HG02678 (cell line): ENCODE data around the gene PARPBP.
"Not testable (repeated sequence)": the region's sequence is repeated elsewhere in the genome, so short reads cannot be mapped to it uniquely, and the experiment has no call there.

Source experiments
- ATAC-seq: cut with Tn5 transposase; IDR thresholded peaks from one replicate; pipeline ENCODE4 v1.9.1; 2021; ENCODE audit warnings: mild to moderate bottlenecking, moderate library complexity; ENCODE audit not compliant: unreplicated experiment

Gene PARPBP

GRCh38 chr12:102147062-102147587 lies 27.1 kb downstream of the PARPBP start:
- ATAC-seq = not testable (repeated sequence)

- not testable (repeated sequence) for ATAC-seq
Observed at GRCh38 chr12:102155206-102155605, 35.2 kb downstream of the PARPBP start.

- ATAC-seq = no peak
Observed at GRCh38 chr12:102163383-102163782, 43.4 kb downstream of the PARPBP start.

GRCh38 chr12:102167821-102168604 lies 48.0 kb downstream of the PARPBP start:
- ATAC-seq = no peak

GRCh38 chr12:102169922-102170621 lies 50.1 kb downstream of the PARPBP start:
- peak; percentile 65 for ATAC-seq

GRCh38 chr12:102171951-102172350 lies 52.0 kb downstream of the PARPBP start:
- ATAC-seq = no peak

- ATAC-seq = no peak
Observed at GRCh38 chr12:102172436-102172835, 52.5 kb downstream of the PARPBP start.

GRCh38 chr12:102174117-102174516 lies 54.1 kb downstream of the PARPBP start:
- ATAC-seq = no peak

GRCh38 chr12:102174761-102175160 lies 54.8 kb downstream of the PARPBP start:
- ATAC-seq = no peak

- ATAC-seq = no peak
Observed at GRCh38 chr12:102182635-102183034, 62.7 kb downstream of the PARPBP start.

- ATAC-seq = no peak
Observed at GRCh38 chr12:102195826-102196225, 75.8 kb downstream of the PARPBP start.

- peak; percentile 77 for ATAC-seq
Observed at GRCh38 chr12:102197789-102198188, 77.8 kb downstream of the PARPBP start, which contains the start of gene PMCH. TSS of gene PMCH (minus strand) at chr12:102197833. CDS start at chr12:102197770, 63 bp downstream.

- no peak for ATAC-seq
Observed at GRCh38 chr12:102201436-102202061, 81.6 kb downstream of the PARPBP start.

- no peak for ATAC-seq
Observed at GRCh38 chr12:102202556-102202955, 82.6 kb downstream of the PARPBP start.

- no peak for ATAC-seq
Observed at GRCh38 chr12:102204025-102204424, 84.0 kb downstream of the PARPBP start.

- no peak for ATAC-seq
Observed at GRCh38 chr12:102215992-102216691, 96.2 kb downstream of the PARPBP start.

GRCh38 chr12:102220736-102221135 lies 100.8 kb downstream of the PARPBP start:
- no peak for ATAC-seq

- ATAC-seq = no peak
Observed at GRCh38 chr12:102227954-102228353, 108.0 kb downstream of the PARPBP start.

GRCh38 chr12:102232036-102232435 lies 112.1 kb downstream of the PARPBP start:
- no peak for ATAC-seq

- ATAC-seq = no peak
Observed at GRCh38 chr12:102232446-102232845, 112.5 kb downstream of the PARPBP start.

- no peak for ATAC-seq
Observed at GRCh38 chr12:102234599-102234998, 114.6 kb downstream of the PARPBP start.
